PC-3 (cell line): ENCODE results near the gene SMIM32.

Source experiments
- CTCF ChIP-seq: fragments of 300-600 bp; sonication (generic); conservative IDR thresholded peaks from 2 replicates; pipeline ENCODE4 v1.5.1; 2017; ENCODE audit warnings: antibody characterized with exemption, low read depth, mild to moderate bottlenecking, low read length
- EZH2 ChIP-seq: fragments of 300-600 bp; sonication (generic); IDR thresholded peaks from one replicate; pipeline ENCODE4 v1.6.1; 2017; ENCODE audit warnings: antibody characterized with exemption, mild to moderate bottlenecking, low read length; ENCODE audit not compliant: unreplicated experiment

GRCh38 chr5:136192526-136193321, at the start of gene SMIM32:
- TF ChIP-seq CTCF (no peak), EZH2 (no peak)
